Transverse colon (tissue), 4 donors: ENCODE data around the gene TP73. TPM values are rescaled to one million over a fixed set of nuclear protein-coding genes. Genes with fewer than 3 reads are reported as not detected.

Experiments used
- DNase-seq: peaks from one replicate; pipeline ENCODE4 v3.0.0-alpha.2; 2019
- H3K27ac ChIP-seq, 4 donors: fragments of 200-600 bp; sonication (generic); 2 replicates each; pipeline ENCODE4 v1.5.1; 2016 to 2018; ENCODE audit warnings: inconsistent platforms in 4 of 4
- H3K27me3 ChIP-seq: fragments of 200-600 bp; sonication (generic); 2 replicates; pipeline ENCODE4 v1.5.1; 2017; ENCODE audit warnings: inconsistent platforms
- H3K36me3 ChIP-seq, 4 donors: fragments of 200-600 bp; sonication (generic); 2 replicates each; pipeline ENCODE4 v1.5.1; 2017 to 2019; ENCODE audit warnings: inconsistent platforms in 4 of 4
- H3K4me1 ChIP-seq, 4 donors: fragments of 200-600 bp; sonication (generic); 2 replicates each; pipeline ENCODE4 v1.5.1; 2017 to 2020; ENCODE audit warnings: inconsistent platforms in 4 of 4
- H3K4me3 ChIP-seq, 4 donors: fragments of 200-600 bp; sonication (generic); 1 replicate in 1 of 4; 2 replicates in 3 of 4; pipeline versions ENCODE4 v1.5.1 to v1.6.1; 2017 to 2019; ENCODE audit warnings: inconsistent platforms in 4 of 4
- H3K9me3 ChIP-seq, 2 donors: fragments of 200-600 bp; sonication (generic); 2 replicates each; pipeline ENCODE4 v1.5.1; 2017 to 2019; ENCODE audit warnings: inconsistent platforms in 2 of 2
- EP300 ChIP-seq: sonication (generic); formaldehyde crosslinking; IDR thresholded peaks from one replicate; pipeline ENCODE4 v1.6.1; 2017; ENCODE audit warnings: antibody characterized with exemption, low read depth
- POLR2A ChIP-seq: fragments of 450-650 bp; IDR thresholded peaks from one replicate; pipeline ENCODE4 v1.6.1; 2016; ENCODE audit warnings: antibody characterized with exemption, mild to moderate bottlenecking, moderate library complexity
- POLR2AphosphoS5 ChIP-seq, 3 donors: sonication (generic); formaldehyde crosslinking; IDR thresholded peaks; one replicate each; pipeline ENCODE4 v1.6.1; 2016; ENCODE audit warnings: antibody characterized with exemption in 3 of 3
- WGBS, 2 donors: methylation state at CpG; one replicate each; pipeline ENCODE4 v1.1.5; 2018; ENCODE audit warnings: low coverage in 1 of 2; 5-methylcytosine and 5-hydroxymethylcytosine counted together
- in situ Hi-C, 4 donors: fragments of 200-750 bp; cut with MboI; loops; one replicate each; pipeline versions ENCODE4 v1.15.0 to v1.15.1; 2017; ENCODE audit warnings: low sequenced_read_pairs in 3 of 4, low pct_ligation_motif_present in 1 of 4, low pct_unique_long_range_greater_than_20kb in 1 of 4
- intact Hi-C: fragments of 100-400 bp; cut with DNase I; formaldehyde crosslinking; loops from one replicate; pipeline ENCODE4 v1.15.1; 2023; ENCODE audit warnings: low total_unique reads
- total RNA-seq, 4 donors: library from RNA; depleted of rRNA; stranded (reverse); fragments of >200 nt; gene quantifications; one replicate each; pipeline ENCODE4 v1.1.0, GENCODE V29; 2016
- TF ChIP-seq, protein P1 (sequence below), 5 experiments: fragments of 200-600 bp in 3 of 5; fragments of 450-650 bp in 2 of 5; sonication (generic) in 3 of 5; IDR thresholded peaks; 1 replicate in 2 of 5; 2 replicates in 3 of 5; pipeline ENCODE4 v1.5.1; 2016 to 2017; ENCODE audit warnings: antibody characterized with exemption in 5 of 5, inconsistent platforms in 3 of 5, mild to moderate bottlenecking in 2 of 5, moderate library complexity in 1 of 5

TP73 gene
- total RNA-seq, 4 donors from 2014 or later, result 0.20 to 0.32 TPM; not detected in 2

DNA sequence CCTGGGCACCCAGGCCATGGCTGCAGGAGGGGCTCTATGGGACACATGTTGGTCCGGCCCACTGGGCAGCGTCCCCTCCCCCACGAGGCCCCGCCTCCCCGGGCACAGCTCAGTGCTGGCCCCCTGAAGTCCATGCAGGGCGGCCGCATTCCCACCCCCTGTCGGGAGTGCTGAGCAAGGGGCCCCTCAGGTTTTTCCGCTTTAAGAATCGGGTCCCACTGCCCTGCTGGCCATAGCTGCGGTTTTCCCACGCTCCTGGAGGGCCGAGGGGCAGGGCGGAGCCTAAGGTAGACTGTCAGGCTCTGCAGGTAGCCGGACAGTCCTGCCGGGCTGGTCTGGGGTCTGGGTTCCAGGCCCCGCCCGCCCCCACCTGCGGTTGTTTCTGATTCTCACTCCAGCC lies 56.5 kb downstream of the TP73 start:
- Histone ChIP-seq H3K4me3 (no peak overlapping the region), H3K27ac (no peak overlapping the region), H3K36me3 (no peaks in the 10 kb centered on the region), H3K27me3 (peaks cover 55% of the 10 kb centered on the region), H3K9me3 (no peaks in the 10 kb centered on the region), H3K4me1 (no peaks in the 10 kb centered on the region)
- intact Hi-C loops (no loop called here), in situ Hi-C loops (no loop called here)
- no peak for DNase-seq
- TF ChIP-seq POLR2A, result no peak
- TF ChIP-seq EP300, result no peak
- 35% methylated on average over 11 of the region's 19 CpGs; no CpG with 5 or more reads in 1 of the 2 donors for WGBS, 2 donors

DNA sequence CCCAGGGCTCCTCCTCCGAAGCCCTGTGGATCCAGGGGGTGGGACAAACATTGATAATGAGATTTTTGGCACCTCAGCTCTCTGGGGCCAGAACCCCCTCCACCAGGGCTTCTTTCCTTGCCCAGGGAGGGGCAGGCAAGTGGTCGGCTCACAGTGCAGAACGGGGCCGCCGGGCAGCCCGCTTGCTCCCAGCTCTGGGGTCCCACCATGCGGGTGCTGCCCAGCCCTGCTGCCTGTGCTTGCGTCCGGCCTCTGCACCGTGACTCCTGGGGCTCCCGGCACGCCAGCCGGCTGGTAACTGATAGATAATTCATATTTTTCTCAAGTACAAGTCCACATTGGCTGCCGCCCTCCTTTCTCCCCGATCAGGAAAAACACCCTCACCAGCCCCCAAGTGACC lies 57.9 kb downstream of the TP73 start:
- no peaks in the 10 kb centered on the region for H3K36me3 ChIP-seq
- no peaks in the 10 kb centered on the region for H3K4me1 ChIP-seq
- TF ChIP-seq EP300 (no peak), POLR2AphosphoS5 (IDR thresholded peaks at IDR 0.05) (no peak), POLR2A (no peak)
- TF ChIP-seq, protein P1, sequence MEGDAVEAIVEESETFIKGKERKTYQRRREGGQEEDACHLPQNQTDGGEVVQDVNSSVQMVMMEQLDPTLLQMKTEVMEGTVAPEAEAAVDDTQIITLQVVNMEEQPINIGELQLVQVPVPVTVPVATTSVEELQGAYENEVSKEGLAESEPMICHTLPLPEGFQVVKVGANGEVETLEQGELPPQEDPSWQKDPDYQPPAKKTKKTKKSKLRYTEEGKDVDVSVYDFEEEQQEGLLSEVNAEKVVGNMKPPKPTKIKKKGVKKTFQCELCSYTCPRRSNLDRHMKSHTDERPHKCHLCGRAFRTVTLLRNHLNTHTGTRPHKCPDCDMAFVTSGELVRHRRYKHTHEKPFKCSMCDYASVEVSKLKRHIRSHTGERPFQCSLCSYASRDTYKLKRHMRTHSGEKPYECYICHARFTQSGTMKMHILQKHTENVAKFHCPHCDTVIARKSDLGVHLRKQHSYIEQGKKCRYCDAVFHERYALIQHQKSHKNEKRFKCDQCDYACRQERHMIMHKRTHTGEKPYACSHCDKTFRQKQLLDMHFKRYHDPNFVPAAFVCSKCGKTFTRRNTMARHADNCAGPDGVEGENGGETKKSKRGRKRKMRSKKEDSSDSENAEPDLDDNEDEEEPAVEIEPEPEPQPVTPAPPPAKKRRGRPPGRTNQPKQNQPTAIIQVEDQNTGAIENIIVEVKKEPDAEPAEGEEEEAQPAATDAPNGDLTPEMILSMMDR (IDR thresholded peaks at IDR 0.05), result no peak
- in situ Hi-C loops (no loop called here), intact Hi-C loops (no loop called here)
- no peak overlapping the region for H3K27ac ChIP-seq
- 92% methylated on average over 15 of the region's 15 CpGs; no CpG with 5 or more reads in 1 of the 2 donors for WGBS, 2 donors
- no peak for DNase-seq
- H3K4me3 ChIP-seq, result no peak overlapping the region
- H3K27me3 ChIP-seq, result peaks cover 49% of the 10 kb centered on the region
- H3K9me3 ChIP-seq, result no peaks in the 10 kb centered on the region

DNA sequence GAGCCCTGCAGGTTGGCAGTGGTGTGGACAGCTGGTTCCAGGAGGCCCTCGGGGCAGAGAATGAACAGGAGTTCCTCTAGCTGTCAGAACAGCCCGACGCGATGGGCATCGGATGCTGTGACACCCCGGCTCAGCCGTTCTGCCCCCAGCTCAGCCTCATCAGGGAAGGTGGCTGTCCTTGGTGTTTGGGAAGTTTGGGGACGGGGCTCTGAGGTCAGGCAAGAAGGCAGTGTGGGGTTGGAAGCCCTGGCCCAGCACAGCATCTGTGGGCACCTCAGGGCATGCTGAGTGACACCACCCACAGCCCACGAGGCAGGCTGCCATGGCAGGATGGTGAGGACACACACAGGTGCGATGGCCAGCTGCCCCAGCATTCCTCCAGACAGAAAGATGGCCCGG lies 59.1 kb downstream of the TP73 start:
- Histone ChIP-seq H3K9me3 (no peaks in the 10 kb centered on the region), H3K4me3 (no peak overlapping the region), H3K27me3 (peaks cover 60% of the 10 kb centered on the region), H3K4me1 (no peaks in the 10 kb centered on the region), H3K36me3 (no peaks in the 10 kb centered on the region), H3K27ac (no peak overlapping the region)
- TF ChIP-seq POLR2AphosphoS5 (IDR thresholded peaks at IDR 0.05) (no peak), EP300 (no peak), POLR2A (no peak)
- TF ChIP-seq, protein P1 (IDR thresholded peaks at IDR 0.05), result no peak
- intact Hi-C loops (no loop called here), in situ Hi-C loops (no loop called here)
- 72% methylated on average over 7 of the region's 11 CpGs; no CpG with 5 or more reads in 1 of the 2 donors for WGBS, 2 donors
- no peak for DNase-seq

DNA sequence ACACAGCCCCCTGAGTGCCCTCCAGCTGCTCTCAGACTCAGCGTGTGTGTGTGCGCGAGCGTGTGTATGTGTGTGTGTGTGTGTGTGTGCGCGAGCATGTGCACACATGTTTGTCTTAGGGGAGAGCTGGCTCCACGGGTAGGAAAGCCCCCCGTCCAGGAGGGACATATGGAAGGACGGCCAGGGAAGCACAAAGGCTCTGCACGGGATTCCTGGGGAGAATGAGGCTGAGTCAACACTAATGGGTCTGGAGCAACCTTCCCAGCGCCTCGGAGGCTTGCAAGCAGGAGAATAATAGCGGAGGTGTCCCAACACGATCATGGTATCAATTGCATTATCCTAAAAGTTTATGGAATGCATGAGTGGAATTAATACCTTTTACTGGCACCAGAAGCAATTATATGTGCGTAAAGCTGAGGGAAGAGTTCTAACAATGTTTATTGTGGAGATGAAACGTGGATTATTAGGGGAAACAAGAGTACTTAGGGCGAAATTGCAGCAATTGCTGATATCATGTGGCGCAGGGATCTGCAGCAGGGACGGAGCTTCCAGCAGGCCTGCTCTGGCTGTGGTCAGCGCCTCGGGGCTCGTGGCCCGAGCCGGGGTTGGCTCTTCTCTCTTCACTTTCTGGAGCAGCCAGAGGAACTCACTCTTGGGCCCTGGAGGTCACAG lies 59.6 kb downstream of the TP73 start:
- WGBS, 2 donors, result 71 to 72% methylated on average over 7 to 24 of the region's 24 CpGs
- Histone ChIP-seq H3K4me1 (no peaks in the 10 kb centered on the region), H3K9me3 (no peaks in the 10 kb centered on the region), H3K36me3 (no peaks in the 10 kb centered on the region), H3K4me3 (no peak overlapping the region), H3K27ac (no peak overlapping the region), H3K27me3 (peaks cover 63% of the 10 kb centered on the region)
- TF ChIP-seq, protein P1 (IDR thresholded peaks at IDR 0.05), result no peak
- TF ChIP-seq POLR2AphosphoS5 (IDR thresholded peaks at IDR 0.05), result no peak
- TF ChIP-seq EP300, result no peak
- no peak for TF ChIP-seq POLR2A
- in situ Hi-C loops (no loop called here), intact Hi-C loops (no loop called here)
- no peak for DNase-seq
